Loucy (cell line): Measurements from ENCODE around the gene TMEM41A.

Source experiments
- CTCF ChIP-seq: fragments of 200-600 bp; sonication (generic); conservative IDR thresholded peaks from 2 replicates; pipeline ENCODE4 v1.5.1; 2014; ENCODE audit warnings: mild to moderate bottlenecking, antibody characterized with exemption, low read length
- EZH2phosphoT487 ChIP-seq: fragments of 200-600 bp; IDR thresholded peaks from 2 replicates; pipeline ENCODE4 v1.6.1; 2018; ENCODE audit warnings: antibody characterized with exemption, mild to moderate bottlenecking, moderate library complexity, borderline replicate concordance

GRCh38 chr3:185488465-185488864 is 10.4 kb downstream of the TMEM41A start:
- TF ChIP-seq CTCF (no peak), EZH2phosphoT487 (no peak)
